ENCODE measurements around the gene PDGFA.
"Not testable (repeated sequence)": the region's sequence is repeated elsewhere in the genome, so short reads cannot be mapped to it uniquely, and the experiment has no call there.

Gene PDGFA

DNA sequence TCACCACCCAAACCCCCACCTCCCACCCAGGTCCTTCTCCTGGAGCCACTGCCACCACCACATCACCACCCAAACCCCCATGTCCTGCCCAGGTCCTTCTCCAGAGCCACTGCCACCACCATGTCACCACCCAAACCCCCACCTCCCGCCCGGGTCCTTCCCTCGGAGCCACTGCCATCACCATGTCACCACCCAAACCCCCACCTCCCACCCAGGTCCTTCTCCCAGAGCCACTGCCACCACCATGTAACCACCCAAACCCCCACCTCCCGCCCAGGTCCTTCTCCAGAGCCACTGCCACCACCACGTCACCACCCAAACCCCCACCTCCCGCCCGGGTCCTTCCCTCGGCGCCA lies 31.9 kb upstream of the PDGFA start:
- not testable (repeated sequence) for DNase-seq

DNA sequence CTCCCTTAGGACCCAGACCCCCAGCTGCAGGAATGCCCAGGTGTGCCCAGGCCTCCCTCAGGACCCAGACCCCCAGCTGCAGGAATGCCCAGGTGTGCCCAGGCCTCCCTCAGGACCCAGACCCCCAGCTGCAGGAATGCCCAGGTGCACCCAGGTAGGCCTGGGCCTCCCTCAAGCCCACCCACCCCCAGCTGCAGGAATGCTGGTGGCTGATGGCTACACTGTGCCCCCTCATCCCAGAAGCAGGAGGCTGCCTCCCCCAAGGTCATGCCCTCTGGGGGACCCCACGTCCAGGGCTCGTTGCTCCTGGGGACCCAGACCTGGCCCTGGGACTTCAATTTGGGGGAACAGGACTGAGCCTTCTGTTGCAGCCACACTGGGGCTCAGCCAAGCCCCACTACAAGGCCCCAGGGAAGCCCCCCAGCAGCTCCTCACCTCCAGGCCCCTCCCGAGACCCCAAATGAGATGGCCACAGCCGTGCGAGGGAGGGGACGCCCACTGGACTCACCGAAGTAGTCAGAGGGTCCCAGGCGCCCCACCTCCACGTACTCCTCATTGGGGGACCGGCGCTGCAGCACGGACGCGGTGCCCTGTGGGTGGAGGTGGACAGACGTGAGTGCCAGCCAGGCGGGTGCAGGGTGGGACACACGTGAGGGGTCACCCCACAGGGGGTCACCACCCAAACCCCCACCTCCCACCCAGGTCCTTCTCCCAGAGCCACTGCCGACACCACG lies 31.4 kb upstream of the PDGFA start:
- DNase-seq = no peak

DNA sequence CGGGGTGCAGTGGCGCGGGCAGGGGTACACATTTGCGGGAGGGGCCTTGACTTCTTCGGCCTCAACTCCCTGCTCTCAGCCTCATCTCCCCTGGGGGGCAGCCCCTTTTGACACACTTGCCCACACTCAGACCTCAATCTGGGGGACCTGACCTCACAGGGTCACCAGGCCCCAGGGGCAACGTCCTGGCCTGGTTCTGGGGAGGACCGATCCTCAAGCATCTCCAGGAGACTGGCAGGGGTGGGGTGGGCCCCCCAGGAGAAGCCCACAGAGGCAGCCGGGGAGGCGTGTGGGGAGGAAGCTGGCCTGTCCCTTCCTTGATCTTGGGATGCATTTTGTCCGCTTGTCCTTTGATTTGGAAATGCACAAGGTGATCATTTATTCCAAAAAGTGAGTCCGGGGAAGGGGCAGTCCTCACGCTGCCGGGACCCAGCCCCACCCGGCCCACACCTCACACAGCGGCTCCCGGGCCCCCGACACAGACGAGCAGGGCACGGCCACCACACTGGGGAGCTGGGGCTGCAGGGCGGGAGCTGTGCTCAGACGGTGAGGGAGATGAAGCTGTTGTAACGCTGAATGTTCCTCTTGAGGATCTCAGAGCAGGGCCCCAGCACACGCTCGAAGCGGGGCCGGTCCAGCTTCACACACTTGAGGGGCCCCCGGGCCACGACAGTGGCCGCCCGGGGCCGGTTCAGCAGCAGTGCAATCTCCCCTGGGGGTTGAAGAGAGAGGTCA lies 30.4 kb upstream of the PDGFA start:
- DNase-seq = no peak

DNA sequence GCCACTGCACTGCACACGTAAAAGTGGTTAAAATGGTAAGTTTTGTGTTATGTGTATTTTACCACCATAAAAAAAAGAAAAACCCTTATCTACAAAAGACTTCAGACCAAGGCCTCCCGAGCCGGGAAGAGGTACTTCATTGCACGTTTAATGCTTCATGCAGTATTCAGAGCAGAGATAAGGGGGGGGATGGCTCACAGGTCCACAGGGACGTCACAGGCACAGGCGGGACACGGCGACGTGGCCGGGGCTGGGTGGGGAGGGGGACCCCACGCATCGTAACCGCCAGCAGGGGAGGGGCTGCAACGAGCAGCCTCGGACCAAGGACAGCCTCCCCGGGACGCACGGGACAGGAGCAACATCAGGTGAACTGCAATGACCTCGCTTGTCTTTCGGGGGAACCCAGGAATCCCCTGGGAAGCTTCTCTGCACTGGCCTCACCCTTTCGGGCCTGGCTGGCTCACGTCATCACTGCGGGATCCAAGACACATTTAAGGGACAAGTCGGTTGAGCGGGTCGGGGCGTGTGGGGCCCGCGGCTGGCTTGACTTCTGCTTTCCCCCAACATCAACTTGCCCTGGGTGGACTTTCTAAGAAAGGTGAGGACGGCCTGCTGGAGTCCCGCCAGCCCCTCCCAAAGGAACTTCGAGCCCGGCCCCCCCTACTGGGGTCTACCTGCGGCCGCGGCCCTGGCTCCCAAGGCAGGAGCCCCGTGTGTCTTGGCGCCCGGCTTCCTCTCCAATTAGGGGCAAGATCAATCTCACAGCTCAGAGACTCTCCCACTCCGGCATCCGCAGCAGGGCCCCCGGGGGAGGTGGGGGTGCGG lies 29.6 kb upstream of the PDGFA start:
- no peak for DNase-seq

DNA sequence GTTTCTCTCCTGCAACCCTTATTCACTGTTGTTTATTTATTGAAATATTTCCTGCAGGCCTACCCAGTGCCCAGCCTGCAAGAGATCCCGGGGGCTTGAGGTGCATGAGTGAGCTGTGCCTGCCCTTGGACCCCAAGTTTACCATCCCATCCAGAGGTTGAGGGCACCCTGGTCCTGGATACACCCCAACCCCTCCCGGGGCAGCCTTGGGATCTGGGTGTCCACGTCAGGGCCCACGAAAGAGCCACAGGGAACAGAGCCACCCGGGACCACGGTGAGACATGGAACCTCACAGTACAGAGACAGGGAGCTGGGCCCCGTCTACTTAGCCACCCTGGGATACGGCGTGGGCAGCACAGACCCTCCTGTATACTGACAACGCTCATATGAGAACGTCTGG lies 28.8 kb upstream of the PDGFA start:
- DNase-seq = no peak

DNA sequence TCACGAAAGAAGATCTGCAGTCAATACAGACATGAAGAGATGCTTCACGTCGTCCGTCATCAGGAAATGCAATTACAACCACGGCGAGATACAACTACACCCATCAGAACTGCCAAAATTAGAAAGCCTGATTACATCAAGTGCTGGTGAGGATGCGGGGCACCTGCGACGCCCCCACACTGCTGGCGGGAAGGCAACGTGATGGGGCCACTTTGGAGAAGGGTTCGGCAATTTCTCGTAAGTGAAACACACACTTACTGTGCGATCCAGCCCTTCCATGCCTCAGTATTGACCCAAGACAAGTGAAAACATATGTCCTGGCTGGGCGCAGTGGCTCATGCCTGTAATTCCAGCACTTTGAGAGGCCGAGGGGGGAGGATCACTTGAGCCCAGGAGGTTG lies 25.8 kb upstream of the PDGFA start:
- no peak for DNase-seq

DNA sequence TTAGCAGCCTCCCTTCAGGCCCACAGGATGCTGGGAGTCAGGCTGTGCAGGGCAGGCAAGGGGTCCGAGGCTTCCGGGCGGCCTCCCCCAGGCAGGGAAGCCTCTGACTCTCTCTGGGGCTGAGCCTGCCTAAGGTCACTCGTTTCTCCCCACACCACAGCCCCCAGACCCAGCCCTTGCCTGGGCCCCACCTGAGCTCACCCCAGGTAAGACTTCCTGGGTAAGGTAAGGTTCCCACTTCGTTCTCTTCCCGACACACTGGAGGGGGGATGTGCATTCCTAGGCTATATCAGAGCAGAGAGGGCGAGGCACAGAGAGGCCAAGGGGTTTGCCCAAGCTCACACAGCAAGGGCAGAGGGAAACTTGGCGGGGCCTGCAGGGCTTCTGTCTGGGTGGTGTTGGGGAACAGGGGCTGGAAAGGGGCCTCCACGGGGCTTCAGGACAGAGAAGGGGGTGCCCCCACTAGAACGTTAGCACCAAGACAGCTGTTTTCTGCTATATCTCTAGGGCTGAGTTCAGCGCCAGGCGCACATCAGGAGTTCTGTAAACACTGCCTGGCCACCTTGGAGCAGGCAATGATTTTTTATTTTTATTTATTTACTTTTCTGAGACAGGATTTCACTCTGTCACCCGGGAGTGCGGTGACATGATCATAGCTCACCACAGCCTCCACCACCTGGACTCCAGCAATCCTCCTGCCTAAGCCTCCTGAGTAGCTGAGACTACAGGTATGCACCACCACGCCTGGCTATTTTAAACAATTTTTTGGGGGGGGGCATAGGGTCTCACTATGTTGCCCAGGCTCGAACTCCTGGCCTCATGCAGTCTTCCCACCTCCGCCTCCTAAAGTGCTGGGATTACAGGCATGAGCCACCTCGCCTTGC lies 24.9 kb upstream of the PDGFA start:
- no peak for DNase-seq

DNA sequence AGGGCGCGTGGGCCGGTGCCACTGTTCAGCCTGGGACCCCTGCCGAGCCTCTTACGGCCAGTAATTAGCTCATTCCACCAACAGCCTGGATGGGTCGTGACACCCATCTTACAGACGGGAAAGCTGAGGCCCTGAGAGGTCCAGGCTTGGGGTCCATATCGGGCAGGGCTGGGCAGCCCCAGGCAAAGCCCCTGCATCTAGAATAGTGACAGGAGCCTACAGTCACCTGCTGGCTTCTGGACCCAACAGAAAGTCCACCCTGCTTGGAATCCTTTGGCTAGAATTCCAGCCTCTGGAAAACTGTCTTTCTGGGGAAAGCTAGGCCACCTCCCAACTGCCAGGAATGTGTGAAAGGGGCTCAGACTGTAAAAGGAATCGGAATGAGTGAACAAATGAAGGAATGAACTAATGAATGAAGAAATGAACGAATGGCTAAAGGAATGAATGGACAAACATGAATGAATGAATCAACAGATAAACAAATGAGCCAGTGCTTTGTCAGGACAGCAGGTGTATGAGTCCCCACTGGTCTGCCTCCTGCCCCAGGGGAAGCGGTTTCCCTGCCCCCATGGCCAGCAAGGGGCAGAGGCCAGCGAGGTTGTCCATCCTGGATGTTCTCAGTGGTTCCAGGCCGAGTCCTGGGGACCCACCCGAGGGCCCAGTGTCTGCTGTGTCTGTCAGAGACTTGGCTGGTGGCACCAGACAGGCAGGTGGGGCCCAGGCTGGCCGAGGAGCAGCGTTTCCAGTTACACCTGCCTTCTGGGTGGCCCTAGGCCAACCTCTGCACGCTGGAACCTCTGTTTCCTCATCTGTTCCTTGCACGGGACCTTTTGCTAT lies 24.1 kb upstream of the PDGFA start:
- no peak for DNase-seq

DNA sequence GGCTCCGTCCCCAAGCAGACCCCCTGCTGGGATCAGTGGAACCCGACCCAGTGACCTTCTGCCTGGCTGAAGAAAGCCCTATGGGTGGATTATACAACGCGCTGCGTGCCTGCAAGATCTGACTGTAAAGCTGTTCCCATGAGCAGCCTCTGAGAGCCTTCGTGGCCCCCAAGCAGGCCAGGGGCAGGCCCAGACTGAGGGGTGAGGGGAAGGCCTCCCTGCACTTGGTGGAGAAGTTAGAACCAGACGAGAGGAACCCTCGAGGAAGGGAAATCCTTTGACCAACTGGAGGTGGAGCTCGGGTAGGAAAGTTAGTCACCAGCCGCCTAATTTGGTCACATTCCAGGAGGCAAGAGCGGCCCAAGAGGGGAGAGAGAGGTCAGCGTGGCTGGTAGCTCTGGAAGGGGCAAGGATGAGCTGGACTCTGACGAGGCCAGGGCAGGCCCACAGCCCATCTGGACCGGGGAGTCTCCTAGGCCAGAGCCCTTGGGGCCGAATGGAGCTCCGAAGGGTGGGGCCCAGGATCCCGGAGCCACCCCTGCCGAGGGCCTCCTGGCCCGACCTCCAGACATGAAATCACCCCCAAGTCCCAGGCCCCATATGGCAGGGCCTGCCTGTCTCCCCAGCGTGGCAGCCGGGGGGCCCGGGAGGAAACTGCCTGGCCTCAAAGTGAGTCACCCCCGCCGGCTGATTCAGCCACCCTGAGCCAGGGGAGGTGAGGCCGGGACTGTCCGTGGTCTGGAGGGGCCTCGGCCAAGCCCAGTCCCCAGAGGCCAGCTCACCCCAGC lies 23.3 kb upstream of the PDGFA start:
- DNase-seq = no peak

DNA sequence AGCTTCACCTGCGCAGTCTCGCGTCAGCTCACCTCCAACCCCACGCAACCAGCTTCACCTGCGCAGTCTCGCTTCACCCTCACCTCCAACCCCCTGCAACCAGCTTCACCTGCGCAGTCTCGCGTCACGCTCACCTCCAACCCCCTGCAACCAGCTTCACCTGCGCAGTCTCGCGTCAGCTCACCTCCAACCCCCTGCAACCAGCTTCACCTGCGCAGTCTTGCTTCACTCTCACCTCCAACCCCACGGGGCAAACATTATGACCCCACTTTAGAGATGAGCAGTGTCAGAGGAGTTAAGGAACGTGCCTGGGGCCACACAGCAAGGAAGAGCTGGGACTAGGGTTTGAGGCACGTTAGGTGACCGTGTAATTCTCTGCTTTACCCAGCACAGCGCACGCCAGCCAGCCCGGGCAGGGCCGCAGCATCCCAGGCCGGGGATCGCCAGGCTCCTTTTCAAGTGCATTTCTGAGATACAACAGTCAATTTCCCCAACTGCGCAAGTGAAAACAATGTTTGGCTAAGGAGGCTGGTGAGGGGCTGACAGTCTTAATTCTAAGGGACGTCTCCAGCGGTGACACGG lies 22.6 kb upstream of the PDGFA start:
- DNase-seq = no peak

DNA sequence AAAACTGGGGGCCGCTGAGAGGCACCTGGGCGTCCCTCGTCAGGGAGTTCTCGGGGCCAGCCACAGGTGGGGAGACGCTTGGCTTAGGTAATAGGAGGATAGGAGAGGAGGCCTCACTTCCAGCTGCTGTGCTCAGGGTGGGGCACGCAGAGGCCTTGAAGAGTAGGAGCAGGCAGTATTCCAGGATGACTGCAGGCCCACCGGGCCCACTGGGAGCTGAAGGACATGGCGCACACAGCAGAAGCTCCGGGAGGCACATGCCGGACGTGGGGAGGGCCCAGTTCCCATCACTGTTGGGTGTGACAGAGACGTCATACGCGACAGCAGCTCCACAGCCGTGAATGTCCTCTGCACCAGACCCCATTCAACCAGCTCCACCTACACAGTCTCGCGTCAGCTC lies 22.0 kb upstream of the PDGFA start:
- DNase-seq = no peak

DNA sequence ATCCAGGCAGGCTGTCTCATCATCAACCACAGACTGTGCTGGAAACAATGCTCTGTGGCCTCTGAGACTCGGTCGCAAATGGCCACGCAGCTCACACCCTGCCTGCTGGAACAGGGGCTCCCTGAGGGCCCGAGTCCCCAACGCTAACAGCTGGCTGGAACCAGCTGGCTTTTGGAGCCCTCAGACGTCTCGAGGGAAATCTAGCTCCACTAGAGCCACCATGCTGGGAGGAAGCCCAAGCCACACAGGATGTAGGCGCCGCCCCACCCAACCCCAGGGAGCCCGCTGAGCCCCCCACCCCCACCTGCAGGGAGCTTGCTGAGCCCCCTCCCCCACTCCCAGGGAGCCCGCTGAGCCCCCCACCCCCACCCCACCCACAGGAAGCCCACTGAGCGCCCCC lies 21.4 kb upstream of the PDGFA start:
- DNase-seq = no peak

DNA sequence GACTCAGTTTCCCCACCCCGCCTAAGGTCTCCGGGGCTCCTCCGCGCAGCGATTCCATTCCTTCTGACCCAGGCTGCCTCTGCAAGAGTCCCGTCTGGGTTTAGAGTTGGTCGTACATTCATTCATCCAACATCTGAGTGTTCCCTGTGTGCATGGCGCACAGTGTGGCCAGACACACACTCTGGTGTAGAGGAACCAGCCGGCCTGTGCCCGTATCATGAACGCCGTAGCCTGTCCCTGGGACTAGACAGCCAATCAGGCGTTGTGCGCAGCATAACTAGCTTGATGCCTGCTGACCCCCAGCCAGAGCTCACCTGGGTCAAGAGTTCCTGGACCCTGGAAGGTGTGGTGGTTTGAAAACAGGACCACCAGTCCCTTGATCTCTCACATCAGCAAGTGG lies 20.9 kb upstream of the PDGFA start:
- no peak for DNase-seq

DNA sequence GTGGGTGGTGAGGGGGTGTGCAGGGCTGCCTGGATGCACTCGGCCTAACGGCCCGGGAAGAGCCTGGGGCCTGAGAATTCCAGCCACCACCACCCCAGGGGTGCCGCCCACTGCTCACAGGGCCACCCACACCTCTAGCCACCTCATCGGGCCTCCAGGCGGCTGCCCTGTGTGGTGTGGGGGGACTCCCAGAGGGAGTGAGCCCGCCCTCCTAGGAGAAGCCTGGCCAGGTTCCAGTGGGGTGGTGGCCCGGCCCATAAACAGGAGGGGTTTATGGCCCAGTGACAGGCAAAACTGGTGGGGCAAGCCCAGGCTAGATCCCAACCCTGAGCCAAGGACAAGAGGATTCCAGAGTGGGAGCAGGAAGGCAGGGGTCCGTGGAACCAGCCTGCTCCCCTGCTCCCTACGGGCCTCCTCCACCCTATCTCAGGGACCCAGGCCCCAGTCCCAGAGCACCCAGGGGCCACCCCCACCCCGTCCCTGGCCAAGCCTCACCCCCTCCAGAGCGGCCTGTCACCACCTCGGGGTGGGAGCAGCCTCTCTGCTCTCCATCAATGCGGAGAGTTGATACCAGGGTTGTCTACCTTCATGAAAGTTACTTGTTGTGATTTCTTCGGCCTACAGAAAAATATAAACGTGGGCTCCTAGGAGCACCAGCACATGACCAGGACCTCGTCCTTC lies 20.2 kb upstream of the PDGFA start:
- no peak for DNase-seq

DNA sequence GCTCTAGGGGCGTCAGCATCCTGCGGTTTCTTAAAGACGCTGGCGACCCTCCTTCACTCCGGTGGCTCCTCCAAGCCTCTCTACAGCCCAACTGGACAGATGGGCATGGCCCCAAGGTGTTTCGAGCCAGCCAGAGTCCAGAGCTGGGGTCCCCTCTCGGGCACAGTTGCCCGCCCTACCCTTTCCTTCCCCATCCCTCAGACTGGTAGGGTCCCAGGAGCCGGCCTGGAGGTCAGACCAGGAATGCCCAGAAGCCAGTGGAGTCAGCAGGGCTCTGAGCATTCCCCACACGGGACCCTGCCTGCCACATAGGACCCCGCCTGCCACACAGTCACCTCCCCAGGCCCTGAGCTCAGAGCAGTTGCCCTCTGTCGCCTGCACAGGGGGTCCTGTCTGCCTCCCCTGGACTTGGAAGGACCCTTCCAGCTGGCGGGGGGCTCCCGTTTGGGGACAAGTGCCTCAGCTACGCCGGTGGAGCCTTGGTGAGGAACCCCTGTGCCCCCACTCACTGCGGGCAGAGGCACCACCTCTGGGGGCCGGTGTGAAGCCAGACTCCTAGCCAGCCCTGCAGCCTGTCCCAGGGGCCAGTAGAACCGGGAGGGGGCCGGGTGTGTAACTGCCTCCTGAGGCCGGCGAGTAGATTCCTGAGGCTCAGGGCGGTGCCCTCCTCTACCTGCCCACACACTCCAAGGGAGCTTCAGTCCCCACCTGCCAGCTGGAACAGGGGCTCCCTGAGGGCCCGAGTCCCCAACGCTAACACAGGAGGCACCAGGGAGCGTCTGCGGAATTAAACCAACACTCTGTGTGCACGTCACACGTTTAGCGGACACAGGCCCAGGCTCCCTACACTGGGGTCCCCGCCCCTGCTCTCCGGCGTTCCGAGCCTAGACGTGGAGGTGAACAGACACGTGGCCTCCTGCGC lies 19.4 kb upstream of the PDGFA start:
- no peak for DNase-seq

DNA sequence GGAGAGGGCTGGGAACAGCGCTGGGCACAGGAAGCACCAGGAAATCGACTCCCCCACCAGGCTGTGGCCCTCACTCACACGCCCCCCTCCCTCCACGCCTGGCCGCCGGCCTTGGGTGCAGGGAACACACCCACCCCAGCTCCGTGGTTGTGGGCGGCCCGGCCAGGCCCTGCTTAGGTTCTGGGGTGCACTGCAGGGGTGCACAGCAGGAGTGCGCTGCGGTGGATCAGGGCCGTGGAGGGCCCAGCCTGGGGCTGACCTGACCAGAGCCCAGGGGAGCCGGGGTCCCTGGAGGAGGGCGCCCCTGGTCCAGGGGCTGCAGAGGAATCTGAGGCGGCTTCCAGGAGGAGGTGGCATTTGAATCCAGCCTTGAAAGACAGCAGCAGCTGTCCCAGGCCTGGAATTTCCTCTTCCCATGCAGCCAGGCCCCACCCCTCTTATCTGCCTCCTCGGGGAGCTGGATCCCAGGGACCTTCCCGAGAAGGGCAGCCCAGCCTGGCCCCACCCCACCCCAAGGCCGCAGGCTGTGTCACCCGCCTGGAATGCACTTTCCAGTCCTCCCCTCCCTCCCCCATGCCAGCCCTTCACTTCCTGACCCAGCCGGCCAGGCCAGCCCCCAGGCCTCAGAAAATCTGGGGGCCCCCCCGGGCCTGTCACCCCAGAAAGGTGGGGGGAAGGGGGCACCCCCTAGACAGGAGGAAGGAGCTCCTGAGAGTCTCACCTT lies 18.4 kb upstream of the PDGFA start:
- no peak for DNase-seq

DNA sequence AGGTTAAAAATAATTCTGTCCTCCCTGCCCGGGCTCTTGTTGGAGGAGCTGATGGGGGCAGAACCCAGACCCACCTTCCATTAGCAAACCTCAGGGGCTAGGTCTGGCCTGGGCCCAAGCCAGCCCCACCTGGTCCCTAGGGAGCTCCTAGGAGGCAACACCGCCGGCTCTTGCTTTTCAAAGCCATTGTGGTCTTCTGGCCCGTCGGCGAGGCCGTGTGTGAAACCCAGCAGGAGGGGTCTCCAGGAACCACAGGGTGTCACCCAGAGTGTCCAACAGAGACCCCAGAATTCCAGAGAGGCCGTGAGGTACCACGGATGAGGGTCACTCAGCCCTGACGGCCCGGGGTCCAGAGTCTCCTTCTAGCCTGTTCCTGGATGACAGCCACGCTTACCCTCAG lies 16.6 kb upstream of the PDGFA start:
- DNase-seq = no peak

DNA sequence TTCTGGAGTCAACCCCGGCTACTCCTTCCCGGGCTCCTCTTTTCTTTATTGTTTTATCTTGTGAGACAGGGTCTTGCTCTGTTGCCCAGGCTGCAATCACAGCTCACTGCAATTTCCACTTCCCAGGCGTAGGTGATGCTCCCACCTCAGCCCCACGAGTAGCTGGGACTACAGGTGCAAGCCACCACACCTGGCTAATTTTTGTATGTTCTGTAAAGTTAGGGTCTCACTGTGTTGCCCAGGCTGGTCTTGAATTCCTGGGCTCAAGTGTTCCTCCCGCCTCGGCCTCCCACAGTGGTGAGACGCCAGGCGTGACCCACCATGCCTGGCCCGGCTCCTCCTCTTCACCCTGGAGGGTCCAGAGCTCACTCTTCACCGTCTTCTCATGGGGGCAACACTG lies 15.3 kb upstream of the PDGFA start:
- no peak for DNase-seq
